ENCODE data around the gene CFAP299.

- TF ChIP-seq CTCF (IDR thresholded peaks at IDR 0.05) (no peak), ZFX (IDR thresholded peaks at IDR 0.05; ENCODE audit: borderline replicate concordance) (no peak)
Observed at GRCh38 chr4:80578001-80578400, 242.5 kb downstream of the CFAP299 start.
